ENCODE results near the gene SBF2. TPM values are rescaled to one million over a fixed set of nuclear protein-coding genes. Genes with fewer than 3 reads are reported as not detected.

SBF2 gene
- total and polyA plus RNA-seq, 4 donors, result 50.3 to 74.2 (median 61.3) TPM

DNA sequence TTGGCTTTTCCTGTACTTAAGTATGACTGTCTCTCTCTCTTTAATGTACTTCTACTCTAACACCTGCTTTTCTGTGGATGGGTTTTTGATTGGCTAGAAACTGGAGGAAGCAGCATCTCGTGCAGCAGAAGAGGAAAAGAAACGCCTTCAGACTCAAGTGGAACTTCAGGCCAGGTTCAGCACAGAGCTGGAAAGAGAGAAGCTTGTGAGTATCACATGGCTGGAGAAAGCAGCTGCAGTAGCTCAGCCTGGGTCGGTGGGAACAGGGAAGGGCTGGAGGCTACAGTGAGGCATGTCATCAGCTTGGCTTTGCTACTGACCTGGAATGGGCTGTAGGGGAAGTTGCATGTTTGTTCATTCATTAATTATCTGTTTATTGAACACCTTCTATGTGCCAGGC lies 555.9 kb downstream of the SBF2 start:
- H3K36me3 ChIP-seq (ENCODE audit: control insufficient read depth, insufficient read depth, low read length), result peaks cover 21% of the 10 kb centered on the region

DNA sequence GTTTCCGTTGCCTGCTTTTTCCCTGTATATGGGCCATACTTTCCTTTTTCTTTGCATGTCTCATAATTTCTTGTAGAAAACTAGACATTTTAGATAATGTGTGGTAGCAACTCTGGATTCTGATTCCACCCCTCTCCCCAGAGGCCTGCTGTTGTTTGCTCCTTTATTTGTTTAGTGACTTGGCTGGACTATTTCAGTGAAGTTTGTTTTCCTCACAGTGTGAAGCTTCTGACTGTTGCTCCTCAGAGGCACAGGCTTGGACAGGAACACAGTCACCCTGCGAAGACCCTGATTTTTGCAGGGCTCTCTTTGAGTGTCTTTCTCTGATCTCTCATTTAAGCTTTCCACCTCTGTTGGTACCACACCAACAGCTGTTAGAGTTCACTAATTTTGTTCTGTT lies 557.7 kb downstream of the SBF2 start:
- Histone ChIP-seq H3K9me3 (ENCODE audit: control insufficient read depth, insufficient read depth, low read length) (peaks cover 2% of the 10 kb centered on the region), H3K4me1 (ENCODE audit: control insufficient read depth, insufficient read depth, low read length) (peaks cover 4% of the 10 kb centered on the region), H3K36me3 (ENCODE audit: control insufficient read depth, insufficient read depth, low read length) (peaks cover 19% of the 10 kb centered on the region), H3K27ac (ENCODE audit: low read depth, low read length) (no peak overlapping the region), H3K27me3 (ENCODE audit: control insufficient read depth, insufficient read depth, low read length) (no peaks in the 10 kb centered on the region), H3K4me3 (ENCODE audit: low read depth, low read length) (no peak overlapping the region)
- DNase-seq (ENCODE audit: low read depth in 4 of 6, low spot score in 6 of 6), result no peak
- 91% methylated on average over 1 of the region's 2 CpGs for WGBS (ENCODE audit: insufficient coverage)

More for the DNA sequence above, 555.9 kb downstream of the SBF2 start:
- peak overlapping the region; percentile 47 for H3K27ac ChIP-seq (ENCODE audit: low read depth, low read length)
- peaks cover 4% of the 10 kb centered on the region for H3K4me1 ChIP-seq (ENCODE audit: control insufficient read depth, insufficient read depth, low read length)
- H3K9me3 ChIP-seq (ENCODE audit: control insufficient read depth, insufficient read depth, low read length), result peaks cover 2% of the 10 kb centered on the region
- H3K27me3 ChIP-seq (ENCODE audit: control insufficient read depth, insufficient read depth, low read length), result no peaks in the 10 kb centered on the region
- H3K4me3 ChIP-seq (ENCODE audit: low read depth, low read length), result no peak overlapping the region
- WGBS (ENCODE audit: insufficient coverage), result 91% methylated on average over 3 of the region's 3 CpGs
- no peak for DNase-seq (ENCODE audit: low read depth in 4 of 6, low spot score in 6 of 6)

DNA sequence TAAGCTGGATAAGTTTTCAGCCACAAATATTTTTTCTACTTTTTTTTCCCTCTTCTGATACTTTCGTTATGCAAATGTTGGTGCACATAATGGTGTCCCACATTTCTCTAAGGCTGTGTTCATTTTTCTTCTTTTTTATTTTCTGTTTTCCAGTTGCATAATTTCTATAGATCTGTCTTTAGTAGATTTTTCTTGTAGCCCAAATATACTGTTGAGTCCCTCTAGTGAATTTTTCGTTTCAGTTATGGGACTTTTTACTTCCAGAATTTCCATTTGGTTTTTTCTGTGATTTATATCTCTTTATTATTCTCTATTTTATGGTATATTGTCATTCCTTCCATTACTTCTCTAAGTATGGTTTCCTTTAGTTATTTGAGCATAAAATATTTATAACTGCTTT lies 558.1 kb downstream of the SBF2 start:
- Histone ChIP-seq H3K27me3 (ENCODE audit: control insufficient read depth, insufficient read depth, low read length) (no peaks in the 10 kb centered on the region), H3K4me3 (ENCODE audit: low read depth, low read length) (no peak overlapping the region), H3K27ac (ENCODE audit: low read depth, low read length) (no peak overlapping the region), H3K36me3 (ENCODE audit: control insufficient read depth, insufficient read depth, low read length) (peaks cover 19% of the 10 kb centered on the region), H3K4me1 (ENCODE audit: control insufficient read depth, insufficient read depth, low read length) (peaks cover 4% of the 10 kb centered on the region), H3K9me3 (ENCODE audit: control insufficient read depth, insufficient read depth, low read length) (peaks cover 2% of the 10 kb centered on the region)
- no CpG with 5 or more reads among the region's 2 CpGs for WGBS (ENCODE audit: insufficient coverage)
- DNase-seq (ENCODE audit: low read depth in 4 of 6, low spot score in 6 of 6), result no peak

DNA sequence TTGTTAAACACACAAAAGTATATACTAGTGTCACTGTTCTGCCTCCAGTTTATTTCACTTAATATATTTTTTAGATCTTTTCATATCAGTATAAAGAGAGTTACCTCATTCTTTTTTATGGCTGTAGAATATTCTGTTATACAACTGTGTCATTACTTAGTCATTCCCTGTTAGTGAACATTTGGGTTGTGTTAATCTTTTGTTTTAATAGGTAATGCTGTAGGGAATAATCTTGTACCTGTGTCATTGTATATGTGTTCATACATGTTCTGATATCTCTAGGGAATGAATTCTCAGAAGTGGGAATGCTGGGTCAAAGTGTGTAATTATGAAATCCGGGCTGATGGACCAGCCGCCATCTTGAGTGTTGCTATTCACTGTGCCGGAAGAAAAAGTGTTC lies 558.8 kb downstream of the SBF2 start:
- H3K36me3 ChIP-seq (ENCODE audit: control insufficient read depth, insufficient read depth, low read length), result peaks cover 18% of the 10 kb centered on the region
- H3K27me3 ChIP-seq (ENCODE audit: control insufficient read depth, insufficient read depth, low read length), result no peaks in the 10 kb centered on the region
- no peak for DNase-seq (ENCODE audit: low read depth in 4 of 6, low spot score in 6 of 6)
- 96% methylated on average over 3 of the region's 3 CpGs for WGBS (ENCODE audit: insufficient coverage)
- H3K4me1 ChIP-seq (ENCODE audit: control insufficient read depth, insufficient read depth, low read length), result peaks cover 4% of the 10 kb centered on the region
- peaks cover 2% of the 10 kb centered on the region for H3K9me3 ChIP-seq (ENCODE audit: control insufficient read depth, insufficient read depth, low read length)
- H3K27ac ChIP-seq (ENCODE audit: low read depth, low read length), result no peak overlapping the region
- no peak overlapping the region for H3K4me3 ChIP-seq (ENCODE audit: low read depth, low read length)

DNA sequence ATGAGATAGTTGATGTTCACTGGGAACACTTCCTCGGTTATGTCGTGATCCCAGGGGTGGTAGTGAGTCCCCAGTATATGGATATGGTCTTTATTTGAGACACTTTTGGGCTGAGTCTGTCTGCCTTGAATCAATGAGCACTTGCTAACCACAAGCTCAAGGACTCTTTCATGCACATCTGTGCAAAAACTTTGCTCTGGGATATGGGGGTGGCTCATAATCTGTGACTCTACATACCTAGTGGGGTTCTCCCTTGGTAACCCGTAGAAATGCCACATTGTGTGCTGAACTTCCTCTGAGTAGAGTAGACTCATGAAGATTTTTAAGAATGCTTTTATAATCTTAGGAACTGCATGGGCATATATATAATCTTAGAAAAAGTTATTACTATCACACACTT lies 560.8 kb downstream of the SBF2 start:
- Histone ChIP-seq H3K36me3 (ENCODE audit: control insufficient read depth, insufficient read depth, low read length) (peaks cover 11% of the 10 kb centered on the region), H3K27ac (ENCODE audit: low read depth, low read length) (no peak overlapping the region), H3K4me1 (ENCODE audit: control insufficient read depth, insufficient read depth, low read length) (no peaks in the 10 kb centered on the region), H3K9me3 (ENCODE audit: control insufficient read depth, insufficient read depth, low read length) (peaks cover 2% of the 10 kb centered on the region), H3K4me3 (ENCODE audit: low read depth, low read length) (no peak overlapping the region), H3K27me3 (ENCODE audit: control insufficient read depth, insufficient read depth, low read length) (no peaks in the 10 kb centered on the region)
- WGBS (ENCODE audit: insufficient coverage), result no CpG with 5 or more reads among the region's 3 CpGs
- no peak for DNase-seq (ENCODE audit: low read depth in 4 of 6, low spot score in 6 of 6)

DNA sequence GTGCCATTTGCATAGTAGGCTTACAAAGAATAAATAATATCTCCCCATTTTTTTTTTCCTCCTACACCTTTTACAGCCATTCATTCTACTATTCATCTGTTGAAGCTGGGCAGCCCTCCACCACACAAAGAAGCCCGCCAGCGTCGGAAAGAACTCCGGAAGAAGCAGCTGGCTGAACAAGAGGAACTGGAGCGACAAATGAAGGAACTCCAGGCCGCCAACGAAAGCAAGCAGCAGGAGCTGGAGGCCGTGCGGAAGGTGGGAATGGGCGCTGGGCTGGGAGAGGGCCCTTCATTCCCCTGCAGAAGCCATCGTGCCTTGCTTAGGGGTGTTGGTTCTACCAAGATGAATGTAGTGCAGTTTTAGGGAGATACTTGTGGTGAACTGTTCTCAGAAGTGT lies 561.6 kb downstream of the SBF2 start:
- H3K27ac ChIP-seq (ENCODE audit: low read depth, low read length), result no peak overlapping the region
- H3K36me3 ChIP-seq (ENCODE audit: control insufficient read depth, insufficient read depth, low read length), result peaks cover 8% of the 10 kb centered on the region
- 72% methylated on average over 11 of the region's 11 CpGs for WGBS (ENCODE audit: insufficient coverage)

DNA sequence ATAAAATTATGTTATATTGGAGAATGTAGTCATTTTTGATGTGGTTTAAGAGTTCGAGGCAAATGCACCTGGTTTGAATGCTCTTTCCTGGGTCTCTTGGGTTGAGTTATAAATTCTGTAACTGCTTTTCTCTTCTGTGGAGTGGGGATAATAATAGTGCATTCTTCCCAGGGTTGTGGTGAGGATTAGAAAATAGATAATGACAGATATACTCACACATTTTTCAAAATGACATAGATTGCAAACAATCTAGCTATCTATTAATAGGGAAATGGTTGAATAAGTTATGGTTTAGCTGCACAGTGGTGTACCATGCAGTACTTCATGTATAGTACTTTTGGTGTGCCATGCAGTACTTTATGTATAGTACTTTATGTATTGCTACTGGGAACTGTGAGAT lies 562.8 kb downstream of the SBF2 start:
- whole genome bisulfite sequencing (ENCODE audit: insufficient coverage), result no CpG with 5 or more reads among the region's 1 CpG
- H3K27ac ChIP-seq (ENCODE audit: low read depth, low read length), result no peak overlapping the region
- H3K4me1 ChIP-seq (ENCODE audit: control insufficient read depth, insufficient read depth, low read length), result no peaks in the 10 kb centered on the region
- no peaks in the 10 kb centered on the region for H3K27me3 ChIP-seq (ENCODE audit: control insufficient read depth, insufficient read depth, low read length)
- peaks cover 2% of the 10 kb centered on the region for H3K9me3 ChIP-seq (ENCODE audit: control insufficient read depth, insufficient read depth, low read length)
- H3K4me3 ChIP-seq (ENCODE audit: low read depth, low read length), result no peak overlapping the region
- DNase-seq (ENCODE audit: low read depth in 4 of 6, low spot score in 6 of 6), result no peak
- H3K36me3 ChIP-seq (ENCODE audit: control insufficient read depth, insufficient read depth, low read length), result peaks cover 8% of the 10 kb centered on the region

More for the DNA sequence above, 561.6 kb downstream of the SBF2 start:
- DNase-seq (ENCODE audit: low read depth in 4 of 6, low spot score in 6 of 6), result peak in 2 of 6 donors; percentile 19 to 36
- peaks cover 2% of the 10 kb centered on the region for H3K9me3 ChIP-seq (ENCODE audit: control insufficient read depth, insufficient read depth, low read length)
- no peaks in the 10 kb centered on the region for H3K27me3 ChIP-seq (ENCODE audit: control insufficient read depth, insufficient read depth, low read length)
- H3K4me1 ChIP-seq (ENCODE audit: control insufficient read depth, insufficient read depth, low read length), result no peaks in the 10 kb centered on the region
- H3K4me3 ChIP-seq (ENCODE audit: low read depth, low read length), result no peak overlapping the region

Small RNA genes lying within 50 kb of the gene (small RNA-seq; reads per million reads assigned to genes)
- gene AC080023.2 (ENCODE audit: low replicate concordance) (not detected), gene RNU7-28P (ENCODE audit: low replicate concordance) (not detected)

Other genes with a start within 250 kb of the SBF2 start
- 10 to 100 TPM; 49.8 to 67.6 TPM for gene ADM, start 10.9 kb upstream of the SBF2 start, total RNA-seq
- gene ADM, start 10.9 kb upstream of the SBF2 start, polyA plus RNA-seq (ENCODE audit: insufficient read length in 2 of 2), result 10 to 100 TPM in 1 of 2 donors, 1 to 10 TPM in 1; 3.5 to 13.5 TPM
- gene AMPD3, start 161.0 kb upstream of the SBF2 start, total RNA-seq, result 10 to 100 TPM; 12.8 to 13.0 TPM
- gene AMPD3, start 161.0 kb upstream of the SBF2 start, polyA plus RNA-seq (ENCODE audit: insufficient read length in 2 of 2), result 10 to 100 TPM; 14.3 to 19.0 TPM
- gene RNF141, start 247.0 kb upstream of the SBF2 start, total RNA-seq, result 10 to 100 TPM; 51.6 to 91.2 TPM
- 10 to 100 TPM; 59.0 to 77.1 TPM for gene RNF141, start 247.0 kb upstream of the SBF2 start, polyA plus RNA-seq (ENCODE audit: insufficient read length in 2 of 2)

All from spinal cord (tissue), 10 donors.